Vagina (tissue), 2 donors: Measurements from ENCODE around the gene SEMA4B. TPM values are rescaled to one million over a fixed set of nuclear protein-coding genes. Genes with fewer than 3 reads are reported as not detected.
"Not testable (repeated sequence)": the region's sequence is repeated elsewhere in the genome, so short reads cannot be mapped to it uniquely, and the experiment has no call there.

Experiments
- DNase-seq, 2 donors: peaks; one replicate each; pipeline ENCODE4 v3.0.0-alpha.2; 2017; ENCODE audit errors: extremely low spot score in 2 of 2
- H3K27ac ChIP-seq: fragments of 200-600 bp; sonication (generic); one replicate; pipeline ENCODE4 v1.5.1; 2019
- H3K27me3 ChIP-seq: fragments of 200-600 bp; sonication (generic); one replicate; pipeline ENCODE4 v1.5.1; 2019
- H3K36me3 ChIP-seq, 2 donors: fragments of 200-600 bp; sonication (generic); one replicate each; pipeline ENCODE4 v1.5.1; 2017 to 2019
- H3K4me1 ChIP-seq: fragments of 200-600 bp; sonication (generic); one replicate; pipeline ENCODE4 v1.5.1; 2019
- H3K4me3 ChIP-seq, 2 donors: fragments of 200-600 bp; sonication (generic); 1 replicate in 1 of 2; 2 replicates in 1 of 2; pipeline ENCODE4 v1.5.1; 2016 to 2019
- H3K9me3 ChIP-seq: fragments of 200-600 bp; sonication (generic); one replicate; pipeline ENCODE4 v1.5.1; 2019
- POLR2A ChIP-seq, 2 donors: fragments of 450-650 bp; IDR thresholded peaks; one replicate each; pipeline ENCODE4 v1.6.1; 2017; ENCODE audit warnings: antibody characterized with exemption in 2 of 2, mild to moderate bottlenecking in 2 of 2, moderate library complexity in 2 of 2
- intact Hi-C: fragments of 100-400 bp; cut with DNase I; formaldehyde crosslinking; loops from one replicate; pipeline ENCODE4 v1.15.1; 2023
- small RNA-seq: library from RNA; depleted of rRNA; stranded (forward); fragments of <200 nt; gene quantifications from one replicate; pipeline ENCODE3, GENCODE V24; 2016
- total RNA-seq: library from RNA; depleted of rRNA; stranded (reverse); fragments of >200 nt; gene quantifications from one replicate; pipeline ENCODE4 v1.2.3, GENCODE V29; 2016

Gene SEMA4B
- total RNA-seq, 1 donor from 2014 or later: 205 TPM

DNA sequence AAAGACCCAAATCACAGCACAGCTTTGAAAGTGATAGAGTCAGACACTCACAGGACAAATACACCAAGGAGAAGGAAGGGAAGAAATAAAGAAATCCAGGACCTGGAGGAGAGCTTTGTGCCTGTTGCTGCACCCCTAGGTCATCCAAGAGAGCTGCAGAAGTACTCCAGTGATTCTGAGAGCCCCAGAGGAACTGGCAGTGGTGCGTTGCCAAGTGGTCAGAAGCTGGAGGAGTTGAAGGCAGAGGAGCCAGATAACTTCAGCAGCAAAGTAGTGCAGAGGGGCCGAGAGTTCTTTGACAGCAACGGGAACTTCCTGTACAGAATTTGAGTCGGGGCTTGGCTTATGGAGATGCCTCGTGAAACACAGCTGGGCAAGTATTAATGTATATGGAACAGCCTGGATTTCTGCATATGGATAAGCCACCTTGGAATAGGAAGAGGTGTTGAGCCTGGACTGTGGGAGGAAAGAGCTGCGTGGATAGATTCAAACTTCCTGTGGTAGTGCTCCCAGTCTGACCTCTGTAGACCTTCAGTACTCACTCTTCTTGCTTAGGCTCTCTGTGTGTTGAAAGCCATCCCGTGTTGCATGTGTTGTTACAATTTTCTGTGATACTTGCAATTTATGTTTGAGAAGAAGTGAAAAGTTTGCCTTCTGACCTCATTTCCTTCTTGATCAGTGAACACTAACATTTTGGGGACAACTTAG lies 70.5 kb downstream of the SEMA4B start:
- Histone ChIP-seq H3K4me3 (no peak overlapping the region), H3K4me1 (peaks cover 47% of the 10 kb centered on the region), H3K9me3 (no peaks in the 10 kb centered on the region), H3K27ac (no peak overlapping the region), H3K36me3 (peaks cover 0 to 34% of the 10 kb centered on the region in 2 donors), H3K27me3 (no peaks in the 10 kb centered on the region)
- no peak for TF ChIP-seq POLR2A (IDR thresholded peaks at IDR 0.05)
- DNase-seq: no peak
- intact Hi-C loops: no loop called here

DNA sequence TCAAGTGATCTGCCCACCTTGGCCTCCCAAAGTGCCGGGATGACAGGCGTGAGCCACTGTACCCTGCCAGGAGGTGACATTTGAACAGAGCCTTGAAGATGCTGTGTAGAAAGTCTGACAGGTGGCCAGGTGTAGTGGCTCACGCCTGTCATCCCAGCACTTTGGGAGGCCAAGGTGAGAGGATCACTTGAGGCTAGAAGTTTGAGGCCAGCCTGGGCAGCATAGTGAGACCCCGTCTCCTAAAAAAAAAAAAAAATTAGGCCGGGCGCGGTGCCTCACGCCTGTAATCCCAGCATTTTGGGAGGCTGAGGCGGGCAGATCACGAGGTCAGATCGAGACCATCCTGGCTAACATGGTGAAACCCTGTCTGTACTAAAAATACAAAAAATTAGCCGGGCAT lies 77.3 kb downstream of the SEMA4B start:
- intact Hi-C loops, H3K4me1 ChIP-seq: not testable (repeated sequence)

More for the DNA sequence above, 77.3 kb downstream of the SEMA4B start:
- not testable (repeated sequence) for DNase-seq, H3K27me3 ChIP-seq, H3K36me3 ChIP-seq, H3K9me3 ChIP-seq, H3K4me3 ChIP-seq, H3K27ac ChIP-seq

Small RNA genes within 50 kb of the gene (small RNA-seq; reads per million reads assigned to genes)
- not detected for gene RN7SL346P

Other genes with a start within 250 kb of the SEMA4B start
- 23.1 TPM for gene ZNF710, start 200.0 kb upstream of the SEMA4B start, total RNA-seq
- 39.3 TPM for gene IDH2, start 98.9 kb upstream of the SEMA4B start, total RNA-seq
- gene CIB1, start 32.6 kb downstream of the SEMA4B start, total RNA-seq: 42.7 TPM
- gene GDPGP1, start 32.9 kb downstream of the SEMA4B start, total RNA-seq: 4.9 TPM
- gene TTLL13, start 48.2 kb downstream of the SEMA4B start, total RNA-seq: not detected
- 59.2 TPM for gene NGRN, start 64.3 kb downstream of the SEMA4B start, total RNA-seq
- 8.3 TPM for gene ZNF774, start 151.0 kb downstream of the SEMA4B start, total RNA-seq
- 261 TPM for gene IQGAP1, start 186.9 kb downstream of the SEMA4B start, total RNA-seq